NCI-H1694 treated with DMSO at 0.1 percent for 48 hours (cell line): ENCODE data around the gene CAPN10.

Experiments used
- DNase-seq: peaks from one replicate; lab custom pipeline; 2025; lab: John Stamatoyannopoulos, UW

Gene CAPN10

DNA sequence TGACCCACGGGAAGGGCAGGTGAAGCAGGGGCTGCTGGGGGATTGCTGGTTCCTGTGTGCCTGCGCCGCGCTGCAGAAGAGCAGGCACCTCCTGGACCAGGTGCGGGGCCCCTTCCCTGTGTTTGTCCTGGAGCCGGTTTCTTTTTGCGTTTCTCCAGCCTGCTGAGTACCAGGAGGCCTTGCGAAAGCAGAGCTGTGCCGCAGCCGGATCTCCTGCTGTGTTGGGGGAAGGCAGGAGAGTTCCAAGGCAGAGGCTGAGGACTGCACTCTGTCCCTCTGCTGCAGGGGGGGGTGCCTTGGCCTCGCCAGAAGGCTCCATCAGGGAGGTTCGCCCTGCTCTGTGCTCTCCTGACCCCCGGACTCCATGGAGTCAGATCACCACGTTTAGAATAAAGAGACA, 2.8 kb downstream of the CAPN10 start:
- DNase-seq = no peak

- DNase-seq = no peak
Observed at GRCh38 chr2:240589850-240590525, 3.5 kb downstream of the CAPN10 start.

DNA sequence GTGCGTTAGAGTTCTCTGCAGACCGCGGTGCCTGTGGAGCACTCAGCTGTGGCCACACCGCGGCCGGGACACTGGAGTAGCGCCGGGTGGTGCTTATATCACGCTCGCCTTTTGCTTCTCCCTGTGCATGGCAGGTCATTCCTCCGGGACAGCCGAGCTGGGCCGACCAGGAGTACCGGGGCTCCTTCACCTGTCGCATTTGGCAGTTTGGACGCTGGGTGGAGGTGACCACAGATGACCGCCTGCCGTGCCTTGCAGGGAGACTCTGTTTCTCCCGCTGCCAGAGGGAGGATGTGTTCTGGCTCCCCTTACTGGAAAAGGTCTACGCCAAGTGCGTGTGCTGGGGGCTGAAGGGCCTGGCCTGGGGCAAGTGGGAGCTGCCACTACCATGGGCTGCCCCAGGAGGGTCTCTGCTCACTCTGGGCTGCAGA, 4.2 kb downstream of the CAPN10 start:
- no peak for DNase-seq

DNA sequence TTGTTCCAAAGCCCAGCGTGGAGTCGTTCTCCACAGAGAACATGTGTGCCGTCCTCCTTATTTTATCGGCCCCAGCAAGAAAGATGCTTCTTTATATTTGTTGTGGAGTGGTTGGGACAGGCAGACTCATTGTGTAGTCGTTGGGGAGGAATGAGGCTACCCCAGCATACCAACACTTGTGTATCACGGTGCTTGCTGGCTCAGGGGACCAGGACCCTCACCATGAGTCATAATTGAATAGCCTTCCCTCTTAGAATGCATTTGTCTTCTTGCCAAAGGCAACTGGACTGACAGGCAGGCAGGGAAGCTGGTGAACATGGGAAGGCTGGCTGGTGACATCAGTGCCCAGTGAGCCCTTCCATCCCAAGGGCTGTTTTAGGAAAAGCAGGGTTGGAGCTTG, 4.7 kb downstream of the CAPN10 start:
- no peak for DNase-seq

GRCh38 chr2:240591784-240592183, 5.2 kb downstream of the CAPN10 start:
- no peak for DNase-seq

DNA sequence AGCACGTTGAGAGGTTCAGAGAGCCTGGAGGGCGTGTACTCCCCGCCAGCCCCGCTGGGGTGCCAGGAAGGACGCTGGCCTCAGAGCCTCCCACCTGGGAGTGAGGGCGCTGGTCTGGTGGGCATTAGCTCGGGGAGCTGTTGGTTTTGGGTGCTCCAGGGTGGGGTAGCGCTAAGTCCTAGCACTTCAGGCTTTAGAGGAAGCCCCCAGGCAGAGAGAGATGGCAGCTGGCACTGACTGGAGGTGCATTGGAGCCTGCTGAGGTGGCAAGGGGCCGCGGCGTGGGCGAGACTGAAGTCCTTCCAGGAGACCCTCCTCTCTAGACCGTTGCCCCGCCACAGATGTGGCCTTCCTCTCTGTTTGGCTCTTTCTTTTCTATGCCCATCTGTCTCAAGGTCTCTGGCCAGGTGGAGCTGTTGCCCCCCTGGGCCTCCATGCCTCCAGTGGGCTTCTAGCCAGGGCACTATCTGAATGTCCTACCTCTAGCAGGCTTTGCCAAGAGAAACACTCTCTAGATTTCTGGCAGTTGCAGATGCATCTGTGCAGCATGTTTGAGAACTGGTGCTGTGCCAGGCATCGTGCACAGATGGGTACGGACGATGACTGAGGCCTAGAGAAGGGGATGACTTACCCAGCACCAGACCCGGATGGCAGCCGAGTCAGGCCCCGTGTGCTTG, 6.6 kb downstream of the CAPN10 start:
- DNase-seq = peak; percentile 96

- no peak for DNase-seq
Observed at GRCh38 chr2:240593703-240594451, 7.3 kb downstream of the CAPN10 start.

GRCh38 chr2:240594511-240595380, 8.2 kb downstream of the CAPN10 start:
- DNase-seq = no peak

DNA sequence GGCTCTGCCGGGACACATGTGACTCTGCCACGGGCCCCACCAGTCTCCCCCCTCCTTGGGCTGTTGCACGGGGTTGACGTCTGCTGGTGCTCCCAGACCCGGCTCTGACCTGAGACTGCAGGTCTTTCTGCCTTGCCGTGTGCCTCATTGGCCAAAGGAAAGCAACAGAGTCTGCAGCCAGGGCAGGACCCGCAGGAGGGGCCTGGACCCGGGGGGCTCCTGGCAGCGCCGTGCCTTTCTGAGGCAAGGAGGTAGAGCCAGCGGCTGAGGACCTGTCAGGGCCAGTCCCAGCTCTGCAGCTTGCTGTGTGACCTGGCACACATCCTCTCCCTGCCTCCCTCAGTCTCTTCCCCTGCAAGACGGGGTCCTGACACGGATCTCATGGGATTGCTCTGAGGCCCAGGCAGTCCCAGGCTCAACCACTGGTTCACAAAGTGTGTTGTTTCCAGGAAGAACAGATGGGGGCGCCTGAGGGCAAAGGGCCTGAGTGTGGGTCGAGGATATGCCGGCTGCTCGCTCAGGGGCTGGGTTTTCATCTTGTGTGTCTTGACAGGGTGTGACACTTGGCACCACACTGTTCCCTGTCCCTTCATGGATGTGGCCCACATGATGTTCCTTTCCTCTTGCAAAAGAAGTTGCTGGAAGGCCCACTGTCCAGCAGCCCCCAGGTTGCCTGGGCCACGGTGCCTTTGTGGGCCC, 9.0 kb downstream of the CAPN10 start:
- peak; percentile 55 for DNase-seq

- no peak for DNase-seq
Observed at GRCh38 chr2:240596080-240596460, 9.5 kb downstream of the CAPN10 start.

DNA sequence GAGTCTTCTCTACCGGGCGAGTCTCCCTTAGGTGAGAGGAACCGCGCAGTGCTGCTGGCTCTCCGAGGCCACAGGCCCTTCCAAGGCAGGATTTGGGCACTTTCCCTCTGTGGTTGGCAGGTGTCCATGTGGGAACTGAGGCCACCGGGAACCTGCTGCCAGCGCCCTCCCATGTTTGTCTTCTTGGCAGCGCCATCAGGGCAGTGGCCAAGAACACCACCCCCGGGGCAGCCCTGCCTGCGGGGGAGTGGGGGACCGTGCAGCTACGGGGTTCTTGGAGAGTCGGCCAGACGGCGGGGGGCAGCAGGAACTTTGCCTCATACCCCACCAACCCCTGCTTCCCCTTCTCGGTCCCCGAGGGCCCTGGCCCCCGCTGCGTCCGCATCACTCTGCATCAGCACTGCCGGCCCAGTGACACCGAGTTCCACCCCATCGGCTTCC, 10.0 kb downstream of the CAPN10 start:
- DNase-seq = no peak

- no peak for DNase-seq
Observed at GRCh38 chr2:240597054-240597418, 10.5 kb downstream of the CAPN10 start.

GRCh38 chr2:240597419-240598181, 11.1 kb downstream of the CAPN10 start:
- DNase-seq = no peak

- no peak for DNase-seq
Observed at GRCh38 chr2:240598311-240598911, 11.9 kb downstream of the CAPN10 start.

GRCh38 chr2:240599141-240599583, 12.6 kb downstream of the CAPN10 start:
- no peak for DNase-seq

GRCh38 chr2:240600451-240600961, 14.0 kb downstream of the CAPN10 start:
- no peak for DNase-seq

DNA sequence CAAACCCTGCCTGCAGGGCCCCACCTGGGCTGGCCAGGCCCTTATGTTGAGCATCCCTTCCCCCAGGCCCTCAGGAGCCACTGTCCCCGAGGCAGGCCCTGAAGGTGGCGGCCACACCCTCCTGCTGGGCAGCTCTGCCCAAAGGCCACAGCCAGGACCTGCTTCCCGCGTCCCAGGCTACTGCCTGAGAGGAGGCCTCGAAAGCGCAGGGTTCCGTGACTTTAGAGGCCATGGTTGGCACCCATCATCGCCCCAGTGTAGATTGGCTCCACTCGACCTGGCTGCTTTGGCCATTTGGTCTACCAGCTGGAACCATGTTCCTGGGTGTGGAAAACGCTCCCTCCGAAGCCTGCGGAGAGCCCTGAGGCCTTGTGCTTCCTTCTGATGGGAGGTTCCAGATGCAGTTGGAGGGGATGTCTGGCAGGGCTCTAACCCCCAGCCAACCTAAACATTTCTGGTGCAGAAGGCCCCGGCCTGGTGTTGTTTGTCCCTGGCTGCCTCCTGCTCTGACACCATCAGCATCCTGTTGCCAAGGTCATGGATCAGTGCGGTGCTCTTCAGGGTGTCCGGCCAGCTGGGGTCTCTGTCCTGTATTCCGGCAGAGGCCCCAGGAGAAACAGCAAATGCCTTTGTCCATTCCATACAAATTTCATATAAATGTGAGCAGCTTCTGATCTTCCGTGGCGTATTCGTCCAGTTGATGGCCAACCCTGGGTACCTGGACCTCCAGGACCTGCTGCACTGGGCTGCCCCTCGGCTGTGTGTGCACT, 14.7 kb downstream of the CAPN10 start:
- no peak for DNase-seq

DNA sequence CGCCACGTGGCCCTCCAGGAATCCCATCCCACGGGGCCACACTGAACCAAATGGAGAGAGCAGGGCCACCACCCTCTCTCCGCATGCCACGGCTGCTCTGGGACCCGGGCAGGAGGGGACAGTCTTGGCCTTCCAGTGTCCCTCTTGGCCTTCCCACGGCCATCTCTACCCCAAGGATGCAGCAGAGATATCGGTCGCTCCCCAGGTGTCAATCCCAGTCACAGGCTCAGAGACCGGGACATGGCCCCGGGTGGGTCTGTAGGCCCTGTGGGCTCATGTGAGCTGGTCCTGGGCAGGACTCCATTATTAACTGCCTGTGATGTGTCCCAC, 15.3 kb downstream of the CAPN10 start:
- no peak for DNase-seq

DNA sequence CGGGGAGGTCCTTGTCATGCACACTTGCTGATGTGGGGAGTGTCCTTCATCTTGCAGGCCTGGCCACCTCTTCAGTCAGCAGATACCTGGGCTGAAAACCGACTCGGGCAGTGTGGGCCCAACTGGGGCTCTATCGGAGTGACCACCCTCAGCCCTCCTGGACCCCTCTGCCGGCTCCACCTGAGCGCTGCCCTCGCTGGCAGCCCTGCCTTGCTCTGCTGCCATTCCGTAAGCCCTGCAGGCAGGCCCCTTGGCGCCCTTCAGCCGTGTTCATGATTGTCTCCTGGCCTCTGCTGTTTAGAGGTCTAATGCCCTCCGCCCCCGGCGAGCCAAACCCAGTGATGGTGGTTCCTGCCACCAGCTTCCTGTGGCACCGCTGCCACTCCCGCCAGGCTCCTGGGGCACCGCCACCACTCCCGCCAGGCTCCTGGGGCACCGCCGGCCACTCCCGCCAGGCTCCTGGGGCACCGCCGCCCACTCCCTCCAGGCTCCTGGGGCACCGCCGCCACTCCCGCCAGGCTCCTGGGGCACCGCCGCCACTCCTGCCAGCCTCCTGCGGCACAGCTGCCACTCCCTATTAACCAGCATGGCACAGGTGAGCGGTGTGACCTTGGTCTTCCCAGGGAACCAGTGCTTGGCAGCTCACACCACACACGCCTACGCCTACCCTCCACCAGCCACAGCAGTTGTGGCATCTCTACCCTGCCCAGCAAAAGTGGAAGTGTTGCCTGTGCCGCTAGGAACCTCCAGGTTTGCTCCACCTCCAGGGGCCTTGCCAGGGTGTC, 15.9 kb downstream of the CAPN10 start:
- DNase-seq = no peak
